Vagina (tissue), 2 donors: ENCODE data around the gene GRIK4.

Experiments used
- POLR2A ChIP-seq, 2 donors: fragments of 450-650 bp; IDR thresholded peaks; one replicate each; pipeline ENCODE4 v1.6.1; 2017; ENCODE audit warnings: antibody characterized with exemption in 2 of 2, mild to moderate bottlenecking in 2 of 2, moderate library complexity in 2 of 2
- TF ChIP-seq, protein P1 (sequence below), 3 experiments: fragments of 450-650 bp in 2 of 3; fragments of 200-600 bp in 1 of 3; sonication (generic) in 1 of 3; IDR thresholded peaks; one replicate each; pipeline ENCODE4 v1.5.1; 2017 to 2019; ENCODE audit warnings: antibody characterized with exemption in 3 of 3, mild to moderate bottlenecking in 2 of 3, moderate library complexity in 2 of 3

DNA sequence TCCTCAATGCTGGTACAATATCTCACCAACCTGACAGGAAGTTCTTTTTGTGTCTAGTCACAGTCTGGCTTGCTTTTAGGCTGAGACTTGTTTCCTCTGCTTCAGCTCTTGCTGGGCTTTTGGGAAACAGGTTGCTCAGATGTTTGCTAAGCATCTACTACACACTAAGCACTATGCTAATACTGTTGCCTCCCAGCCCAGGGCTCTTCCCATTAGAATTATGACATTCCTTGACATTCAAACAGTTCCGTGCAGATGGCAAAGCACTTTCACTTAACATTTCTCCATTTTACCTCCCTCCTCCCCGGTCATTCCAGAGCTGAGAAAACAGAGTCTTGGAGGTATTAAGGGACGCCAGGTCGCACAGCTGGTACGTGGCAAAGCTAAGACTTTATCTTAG is 311.6 kb downstream of the GRIK4 start:
- no peak for TF ChIP-seq POLR2A (IDR thresholded peaks at IDR 0.05)
- TF ChIP-seq, protein P1, sequence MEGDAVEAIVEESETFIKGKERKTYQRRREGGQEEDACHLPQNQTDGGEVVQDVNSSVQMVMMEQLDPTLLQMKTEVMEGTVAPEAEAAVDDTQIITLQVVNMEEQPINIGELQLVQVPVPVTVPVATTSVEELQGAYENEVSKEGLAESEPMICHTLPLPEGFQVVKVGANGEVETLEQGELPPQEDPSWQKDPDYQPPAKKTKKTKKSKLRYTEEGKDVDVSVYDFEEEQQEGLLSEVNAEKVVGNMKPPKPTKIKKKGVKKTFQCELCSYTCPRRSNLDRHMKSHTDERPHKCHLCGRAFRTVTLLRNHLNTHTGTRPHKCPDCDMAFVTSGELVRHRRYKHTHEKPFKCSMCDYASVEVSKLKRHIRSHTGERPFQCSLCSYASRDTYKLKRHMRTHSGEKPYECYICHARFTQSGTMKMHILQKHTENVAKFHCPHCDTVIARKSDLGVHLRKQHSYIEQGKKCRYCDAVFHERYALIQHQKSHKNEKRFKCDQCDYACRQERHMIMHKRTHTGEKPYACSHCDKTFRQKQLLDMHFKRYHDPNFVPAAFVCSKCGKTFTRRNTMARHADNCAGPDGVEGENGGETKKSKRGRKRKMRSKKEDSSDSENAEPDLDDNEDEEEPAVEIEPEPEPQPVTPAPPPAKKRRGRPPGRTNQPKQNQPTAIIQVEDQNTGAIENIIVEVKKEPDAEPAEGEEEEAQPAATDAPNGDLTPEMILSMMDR (IDR thresholded peaks at IDR 0.05) = no peak
